Measurements from ENCODE around the gene MICOS13. TPM values are rescaled to one million over a fixed set of nuclear protein-coding genes. Genes with fewer than 3 reads are reported as not detected.

Gene MICOS13
- total and polyA plus RNA-seq, 12 donors = 122 to 658 (median 139) TPM

GRCh38 chr19:5719274-5719960, 39.1 kb upstream of the MICOS13 start:
- 0 to 1% methylated on average over 45 to 57 of the region's 58 CpGs for WGBS, 2 donors
- peak overlapping the region; percentile 86 to 100 (median 96) for H3K4me3 ChIP-seq
- H3K4me1 ChIP-seq = peaks cover 0 to 46% (median 29%) of the 10 kb centered on the region in 9 donors
- H3K27me3 ChIP-seq = no peaks in the 10 kb centered on the region
- H3K36me3 ChIP-seq = peaks cover 0 to 8% (median 0%) of the 10 kb centered on the region in 9 donors
- peak in 1 of 8 donors; percentile 0 for ATAC-seq
- peak overlapping the region; percentile 83 to 99 (median 93) for H3K27ac ChIP-seq
- no peaks in the 10 kb centered on the region for H3K9me3 ChIP-seq
- no peak for DNase-seq
- TF ChIP-seq CTCF (IDR thresholded peaks at IDR 0.05) = no peak
- intact Hi-C loops (cut with DNase I) = no loop called here

DNA sequence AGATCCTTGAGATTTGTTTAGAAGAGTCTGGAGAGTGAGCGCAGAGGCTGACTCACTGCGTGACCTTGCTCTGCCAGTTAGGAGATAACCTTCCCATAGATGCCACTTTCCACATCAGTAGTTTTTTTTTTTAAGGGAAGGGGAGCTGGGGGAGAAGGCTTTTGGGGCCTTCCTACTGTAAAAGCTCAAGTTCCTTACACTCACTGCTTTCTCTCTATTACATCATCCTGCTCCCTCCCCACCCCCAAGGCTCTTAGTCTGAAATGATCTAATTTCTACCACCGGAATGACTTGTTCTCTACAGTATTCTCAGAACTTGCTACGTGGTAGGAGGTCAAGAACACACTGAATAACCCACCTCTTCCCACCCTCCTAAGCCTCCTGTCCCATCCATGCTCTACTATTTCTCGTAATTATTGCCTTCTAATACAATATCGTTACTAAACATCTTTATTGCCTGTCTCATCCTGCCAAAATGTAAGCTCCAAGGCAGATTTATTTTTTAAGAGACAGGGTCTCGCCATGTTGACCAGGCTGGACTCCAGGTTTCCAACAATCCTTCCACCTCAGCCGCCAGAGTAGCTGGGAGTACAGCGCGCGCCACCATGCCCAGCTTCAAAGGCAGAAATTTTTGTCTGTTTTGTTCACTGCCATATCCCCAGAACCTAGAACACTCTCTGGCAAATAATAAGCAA, 38.4 kb upstream of the MICOS13 start:
- H3K4me1 ChIP-seq = peaks cover 0 to 46% (median 29%) of the 10 kb centered on the region in 9 donors
- WGBS, 2 donors = 26 to 30% methylated on average over 11 of the region's 11 CpGs
- no peak for ATAC-seq

GRCh38 chr19:5718037-5718578, 37.8 kb upstream of the MICOS13 start:
- no peaks in the 10 kb centered on the region for H3K27me3 ChIP-seq
- H3K9me3 ChIP-seq = no peaks in the 10 kb centered on the region
- peaks cover 0 to 20% (median 11%) of the 10 kb centered on the region in 9 donors for H3K36me3 ChIP-seq
- WGBS, 2 donors = 65 to 69% methylated on average over 14 of the region's 14 CpGs
- peaks cover 0 to 46% (median 29%) of the 10 kb centered on the region in 9 donors for H3K4me1 ChIP-seq
- ATAC-seq (no peak), DNase-seq (no peak)
- intact Hi-C loops (cut with DNase I) = no loop called here
- H3K4me3 ChIP-seq = peak overlapping the region in 5 of 10 donors; percentile 86 to 100 (median 91)
- no peak for TF ChIP-seq CTCF (IDR thresholded peaks at IDR 0.05)
- H3K27ac ChIP-seq = peak overlapping the region in 7 of 10 donors; percentile 11 to 97 (median 88)

More for the DNA sequence above, 38.4 kb upstream of the MICOS13 start:
- no peak for TF ChIP-seq CTCF (IDR thresholded peaks at IDR 0.05)
- Histone ChIP-seq H3K4me3 (peak overlapping the region; percentile 86 to 100 (median 96)), H3K36me3 (peaks cover 0 to 13% (median 5%) of the 10 kb centered on the region in 9 donors), H3K9me3 (no peaks in the 10 kb centered on the region), H3K27me3 (no peaks in the 10 kb centered on the region), H3K27ac (peak overlapping the region in 9 of 10 donors; percentile 10 to 97 (median 91))
- intact Hi-C loops (cut with DNase I) = no loop called here
- DNase-seq = no peak

DNA sequence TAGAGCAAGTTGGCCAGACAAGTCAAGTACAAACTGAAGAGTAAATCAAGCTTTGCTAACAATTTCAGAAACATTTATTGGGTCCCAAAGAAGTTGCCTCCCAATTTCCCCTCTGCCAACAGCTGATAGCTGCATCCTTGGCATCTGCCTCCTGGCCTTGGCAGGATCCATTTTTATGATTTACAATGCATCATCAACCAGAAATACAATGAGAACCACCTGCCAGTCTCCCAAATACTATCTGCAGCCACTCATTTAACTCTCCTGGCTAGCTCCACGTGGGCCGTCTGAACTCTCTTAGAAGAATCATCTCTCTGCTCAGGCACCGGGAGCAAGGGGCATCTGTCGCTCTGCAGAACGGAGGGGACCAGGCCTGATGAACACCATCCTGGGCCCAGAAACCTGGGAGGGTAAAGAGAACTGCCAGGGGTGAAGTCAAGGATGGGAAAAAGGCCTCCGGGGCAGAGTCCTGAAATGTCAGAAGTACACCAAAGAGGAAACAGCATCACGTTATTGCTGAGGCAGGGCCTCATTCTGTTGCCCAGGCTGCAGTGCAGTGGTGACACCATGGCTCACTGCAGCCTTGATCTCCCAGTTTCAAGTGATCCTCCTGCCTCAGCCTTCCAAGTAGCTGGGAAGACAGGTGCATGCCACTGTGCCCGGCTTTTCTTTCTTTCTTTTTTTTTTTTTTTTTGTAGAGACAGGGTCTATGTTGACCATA, 37.1 kb upstream of the MICOS13 start:
- H3K27ac ChIP-seq = peak overlapping the region in 1 of 10 donors; percentile 95
- ATAC-seq (no peak), DNase-seq (no peak)
- no peaks in the 10 kb centered on the region for H3K27me3 ChIP-seq
- no peak for TF ChIP-seq CTCF (IDR thresholded peaks at IDR 0.05)
- H3K9me3 ChIP-seq = no peaks in the 10 kb centered on the region
- peaks cover 0 to 27% (median 19%) of the 10 kb centered on the region in 9 donors for H3K36me3 ChIP-seq
- peaks cover 0 to 46% (median 29%) of the 10 kb centered on the region in 9 donors for H3K4me1 ChIP-seq
- no peak overlapping the region for H3K4me3 ChIP-seq
- 78 to 90% methylated on average over 7 to 8 of the region's 8 CpGs for WGBS, 2 donors
- intact Hi-C loops (cut with DNase I) = no loop called here
